DOHH2 (cell line): ENCODE data around the gene MAP1B.

Source experiments
- CTCF ChIP-seq: fragments of 200-600 bp; sonication (generic); IDR thresholded peaks from one replicate; pipeline ENCODE4 v1.5.1; 2014; ENCODE audit warnings: antibody characterized with exemption, mild to moderate bottlenecking, low read depth, low read length; ENCODE audit not compliant: poor library complexity, severe bottlenecking
- EZH2phosphoT487 ChIP-seq: fragments of 200-600 bp; sonication (generic); IDR thresholded peaks from 2 replicates; pipeline ENCODE4 v1.6.1; 2017; ENCODE audit warnings: borderline replicate concordance, mild to moderate bottlenecking, antibody characterized with exemption, low read length, moderate library complexity, mixed read lengths

DNA sequence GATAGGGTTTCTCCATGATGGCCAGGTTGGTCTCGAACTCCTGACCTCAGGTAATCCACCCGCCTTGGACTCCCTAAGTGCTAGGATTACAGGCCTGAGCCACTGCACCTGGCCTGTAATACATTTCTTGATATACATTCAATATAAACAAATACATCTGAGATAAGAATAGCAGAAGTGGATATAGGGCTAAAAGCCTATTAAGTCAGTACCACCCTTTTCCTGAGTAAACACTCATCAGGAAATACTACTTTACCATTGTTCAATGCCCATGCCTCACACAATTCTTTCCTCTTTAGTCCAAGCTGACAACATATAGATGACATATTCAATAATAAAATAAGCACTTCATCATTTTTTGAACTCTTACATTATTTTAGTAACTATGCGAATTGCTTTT, 148.0 kb downstream of the MAP1B start:
- TF ChIP-seq CTCF, result no peak
- TF ChIP-seq EZH2phosphoT487, result no peak
